ENCODE data around the gene MITD1.
"Not testable (repeated sequence)": the region's sequence is repeated elsewhere in the genome, so short reads cannot be mapped to it uniquely, and the experiment has no call there.

Gene MITD1

DNA sequence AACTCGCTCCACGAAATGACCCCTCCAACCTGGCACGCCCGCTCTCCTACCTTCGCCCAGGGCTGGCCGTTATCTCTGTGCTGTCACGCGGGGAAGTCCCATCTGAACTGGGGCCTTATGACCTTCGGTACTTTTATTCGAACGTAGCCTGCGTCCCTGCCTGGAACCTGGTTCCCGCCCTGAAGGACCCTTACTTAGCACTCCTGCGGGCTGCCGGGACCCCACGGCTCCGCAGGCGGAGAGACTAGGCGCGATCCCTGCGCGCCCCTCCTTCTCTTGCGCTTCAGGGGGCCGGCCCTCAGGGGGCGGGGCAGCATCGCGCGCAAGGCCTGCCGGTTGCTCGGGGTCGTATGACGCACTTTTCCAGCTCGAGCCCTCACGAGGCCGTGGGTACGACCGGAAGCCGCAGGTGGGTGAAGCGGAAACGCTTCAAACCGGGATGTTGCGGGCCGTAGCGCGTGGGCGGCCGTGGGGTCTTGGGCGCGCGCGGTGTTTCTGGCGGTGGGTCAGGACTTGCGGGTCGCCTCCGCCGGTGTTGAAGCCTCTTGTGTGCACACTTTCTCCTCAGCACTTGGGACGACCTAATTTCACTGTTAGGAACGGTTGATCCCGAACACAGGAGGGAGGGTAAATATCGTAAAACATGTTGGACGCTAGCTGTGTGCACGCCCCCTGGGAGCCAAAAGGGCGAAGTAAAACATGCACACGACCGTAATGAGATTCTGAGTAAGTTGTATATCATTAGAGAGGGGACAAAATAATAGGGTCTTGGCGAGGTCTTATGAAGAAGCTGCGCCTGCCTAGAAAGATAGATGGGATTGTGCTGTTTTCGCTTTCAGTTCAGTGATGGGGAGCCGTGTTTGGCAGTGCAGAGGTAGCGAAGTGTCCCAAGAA is 26.0 kb downstream of the MITD1 start, which contains the start of the genes LIPT1 and TSGA10:
LIPT1 (plus strand) TSS at position 325 of the 894 bp plus-strand sequence. CDS start 6,991 bp downstream, outside the sequence.
TSGA10 (minus strand) TSS at position 300 of the 894 bp plus-strand sequence. CDS start 45,503 bp downstream, outside the sequence.
- Histone ChIP-seq H3K27me3 (ENCODE audit: control insufficient read depth, insufficient read depth, low read length) (no peaks in the 10 kb centered on the region), H3K36me3 (ENCODE audit: control insufficient read depth, insufficient read depth, low read length) (no peaks in the 10 kb centered on the region), H3K4me1 (ENCODE audit: control insufficient read depth, insufficient read depth, low read length) (no peaks in the 10 kb centered on the region), H3K9me3 (ENCODE audit: control insufficient read depth, insufficient read depth, low read length) (no peaks in the 10 kb centered on the region), H3K27ac (ENCODE audit: low read length) (no peak within 1 kb of the TSS), H3K4me3 (ENCODE audit: low read length) (peak within 1 kb of the TSS; percentile 87)
- peak; percentile 55 for DNase-seq (ENCODE audit: low read depth, low spot score)
- WGBS (ENCODE audit: insufficient coverage, insufficient read length) = no CpG with 5 or more reads among the region's 70 CpGs

DNA sequence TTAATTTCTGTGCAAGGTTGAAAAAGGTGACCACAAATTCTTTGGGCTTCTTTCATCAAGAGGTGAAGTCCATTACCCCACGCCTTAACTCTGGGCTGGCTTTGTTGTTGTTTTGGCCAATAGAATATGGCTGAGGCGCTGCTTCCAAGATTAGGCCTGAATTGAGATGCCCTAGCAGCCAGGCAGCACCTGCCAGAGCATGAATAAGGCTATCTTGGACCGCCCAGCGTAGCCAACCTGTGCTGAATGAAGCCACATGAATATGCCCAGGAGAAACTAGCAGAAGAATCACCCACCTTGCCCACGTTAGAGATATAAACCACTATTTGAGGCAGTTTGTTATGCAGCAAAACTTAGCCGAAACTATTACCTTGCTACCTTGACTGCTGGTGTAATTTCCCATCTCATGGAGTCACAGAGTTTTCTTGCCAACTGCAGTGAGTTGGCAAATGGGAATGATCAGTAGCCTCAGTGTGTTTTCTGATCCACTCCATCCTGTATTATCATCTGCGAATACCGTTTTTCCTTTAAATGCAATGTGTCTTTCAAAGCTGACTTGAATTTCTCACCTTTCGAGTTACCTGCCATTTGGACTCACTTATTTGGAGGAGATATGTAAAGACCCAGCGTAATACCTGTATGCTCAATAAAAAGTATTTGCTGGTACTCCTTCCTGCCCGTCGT is 26.8 kb downstream of the MITD1 start:
- no peak overlapping the region for H3K27ac ChIP-seq (ENCODE audit: low read length)
- no peaks in the 10 kb centered on the region for H3K36me3 ChIP-seq (ENCODE audit: control insufficient read depth, insufficient read depth, low read length)
- peak overlapping the region; percentile 87; the same call in 1 of the 2 replicates for H3K4me3 ChIP-seq (ENCODE audit: low read length)
- DNase-seq (ENCODE audit: low read depth, low spot score) = no peak
- H3K9me3 ChIP-seq (ENCODE audit: control insufficient read depth, insufficient read depth, low read length) = no peaks in the 10 kb centered on the region
- H3K27me3 ChIP-seq (ENCODE audit: control insufficient read depth, insufficient read depth, low read length) = no peaks in the 10 kb centered on the region
- H3K4me1 ChIP-seq (ENCODE audit: control insufficient read depth, insufficient read depth, low read length) = no peaks in the 10 kb centered on the region
- WGBS (ENCODE audit: insufficient coverage, insufficient read length) = no CpG with 5 or more reads among the region's 12 CpGs

DNA sequence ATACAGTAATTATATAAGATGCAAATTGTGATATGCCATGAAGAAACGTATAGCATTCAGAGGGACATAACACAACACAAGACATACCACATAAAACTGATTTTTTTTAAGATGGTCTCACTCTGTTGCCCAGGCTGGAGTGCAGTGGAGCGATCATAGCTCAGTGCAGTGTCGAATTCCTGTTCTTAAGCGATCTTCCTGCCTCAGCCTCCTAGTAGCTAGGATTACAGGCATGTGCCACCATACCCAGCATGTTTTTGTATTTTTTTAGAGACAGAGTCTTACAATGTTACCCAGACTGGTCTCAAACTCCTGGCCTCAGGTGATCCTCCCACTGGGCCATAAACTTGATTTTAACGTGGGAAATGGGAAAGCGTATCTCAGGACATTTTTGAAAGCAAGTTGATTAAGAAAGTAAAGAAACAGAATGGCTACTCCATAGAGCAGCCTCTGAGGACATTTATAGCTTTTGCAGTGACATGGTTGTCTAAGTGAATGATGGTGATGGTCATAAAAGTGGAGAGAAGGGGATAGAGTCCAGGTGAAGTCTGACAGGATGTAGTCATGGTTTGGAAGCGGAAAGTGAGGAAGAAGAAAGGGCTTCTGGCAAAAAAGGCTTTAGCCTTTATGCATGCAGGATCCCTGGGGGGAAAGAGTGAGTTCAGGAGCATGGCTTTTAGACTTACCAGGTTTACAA is 28.5 kb downstream of the MITD1 start:
- H3K36me3 ChIP-seq (ENCODE audit: control insufficient read depth, insufficient read depth, low read length) = no peaks in the 10 kb centered on the region
- H3K27ac ChIP-seq (ENCODE audit: low read length) = no peak overlapping the region
- no peaks in the 10 kb centered on the region for H3K27me3 ChIP-seq (ENCODE audit: control insufficient read depth, insufficient read depth, low read length)
- H3K4me1 ChIP-seq (ENCODE audit: control insufficient read depth, insufficient read depth, low read length) = no peaks in the 10 kb centered on the region
- H3K9me3 ChIP-seq (ENCODE audit: control insufficient read depth, insufficient read depth, low read length) = no peaks in the 10 kb centered on the region
- no peak overlapping the region for H3K4me3 ChIP-seq (ENCODE audit: low read length)
- DNase-seq (ENCODE audit: low read depth, low spot score) = no peak
- WGBS (ENCODE audit: insufficient coverage, insufficient read length) = no CpG with 5 or more reads among the region's 7 CpGs

DNA sequence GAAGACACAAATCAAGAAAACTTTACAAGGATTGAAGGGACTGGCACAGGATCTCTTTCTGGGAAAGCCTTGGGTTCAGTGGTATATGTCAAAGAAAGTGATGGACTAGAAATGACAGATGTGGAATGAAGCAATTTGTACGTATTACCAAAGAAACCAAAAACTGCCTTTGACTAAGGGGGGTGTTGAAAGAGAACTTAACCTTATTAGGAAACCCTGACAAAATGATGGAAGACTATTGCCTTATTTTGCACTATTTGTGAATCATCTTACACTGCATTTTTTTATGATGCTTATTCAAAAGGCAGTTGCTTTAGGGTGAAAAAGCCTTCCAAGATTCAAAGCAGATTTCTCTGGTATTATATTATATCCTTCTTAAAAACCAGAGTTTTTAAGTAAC is 30.2 kb downstream of the MITD1 start:
- Histone ChIP-seq H3K9me3 (ENCODE audit: control insufficient read depth, insufficient read depth, low read length) (no peaks in the 10 kb centered on the region), H3K27ac (ENCODE audit: low read length) (no peak overlapping the region), H3K27me3 (ENCODE audit: control insufficient read depth, insufficient read depth, low read length) (no peaks in the 10 kb centered on the region), H3K4me3 (ENCODE audit: low read length) (no peak overlapping the region), H3K36me3 (ENCODE audit: control insufficient read depth, insufficient read depth, low read length) (no peaks in the 10 kb centered on the region), H3K4me1 (ENCODE audit: control insufficient read depth, insufficient read depth, low read length) (no peaks in the 10 kb centered on the region)
- no CpG with 5 or more reads among the region's 1 CpG for WGBS (ENCODE audit: insufficient coverage, insufficient read length)
- DNase-seq (ENCODE audit: low read depth, low spot score) = no peak

DNA sequence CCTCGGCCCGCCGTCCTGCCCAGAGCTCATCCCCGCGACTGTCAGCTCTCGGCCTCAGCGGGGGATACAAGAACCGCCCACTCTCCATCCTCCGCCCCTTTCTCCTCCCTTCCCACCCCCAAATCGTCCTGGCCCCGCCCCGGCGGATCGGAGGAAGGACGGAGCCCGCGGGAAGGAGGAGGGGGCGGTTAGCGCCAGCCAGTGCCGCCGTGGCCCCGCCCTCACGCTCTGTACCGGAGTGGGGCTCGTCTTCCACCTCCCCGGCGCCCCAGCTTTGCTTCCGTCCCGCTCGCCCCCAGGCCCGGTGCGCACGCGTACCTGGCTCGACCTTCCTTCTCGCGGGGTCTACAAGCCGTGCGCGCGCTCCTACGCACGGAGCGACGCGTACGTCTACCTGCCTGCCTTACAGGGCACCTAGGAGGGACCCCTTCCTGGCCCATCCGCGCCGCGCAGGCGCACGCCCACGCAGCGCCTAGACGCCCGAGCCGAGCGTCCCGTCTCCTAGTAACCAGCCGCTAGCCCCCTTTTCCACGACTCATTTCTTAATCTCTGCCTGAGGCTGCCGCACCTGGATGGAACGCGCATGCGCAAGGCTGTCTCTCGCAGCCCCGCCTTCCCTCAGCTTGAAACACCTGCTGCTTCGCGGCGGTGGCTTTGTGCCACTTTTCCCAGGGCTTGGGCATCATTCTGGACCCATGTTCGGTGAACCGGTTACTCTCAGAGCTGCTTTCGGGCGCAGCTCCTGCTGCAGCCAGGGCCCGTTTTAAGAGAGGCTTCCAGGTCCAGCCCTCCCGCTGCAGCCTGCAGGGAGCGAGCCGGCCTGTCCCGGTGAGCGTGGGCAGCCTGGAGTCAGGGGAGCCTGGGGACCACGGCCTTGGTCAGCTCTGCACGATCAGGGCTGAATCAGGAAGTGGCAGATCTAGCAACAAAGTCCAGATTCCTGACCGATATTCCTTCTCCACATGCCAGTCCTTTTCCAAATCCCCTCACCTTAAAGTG is 39.4 kb downstream of the MITD1 start, which contains the start of gene C2orf15:
C2orf15 (plus strand) TSS at position 598 of the 999 bp plus-strand sequence. CDS start 8,852 bp downstream, outside the sequence.
- no CpG with 5 or more reads among the region's 84 CpGs for WGBS (ENCODE audit: insufficient coverage, insufficient read length)
- peak; percentile 75 for DNase-seq (ENCODE audit: low read depth, low spot score)
- Histone ChIP-seq H3K27me3 (ENCODE audit: control insufficient read depth, insufficient read depth, low read length) (no peaks in the 10 kb centered on the region), H3K36me3 (ENCODE audit: control insufficient read depth, insufficient read depth, low read length) (no peaks in the 10 kb centered on the region), H3K9me3 (ENCODE audit: control insufficient read depth, insufficient read depth, low read length) (no peaks in the 10 kb centered on the region), H3K4me3 (ENCODE audit: low read length) (peak within 1 kb of the TSS; percentile 44; the same call in 1 of the 2 replicates), H3K27ac (ENCODE audit: low read length) (no peak within 1 kb of the TSS), H3K4me1 (ENCODE audit: control insufficient read depth, insufficient read depth, low read length) (no peaks in the 10 kb centered on the region)

DNA sequence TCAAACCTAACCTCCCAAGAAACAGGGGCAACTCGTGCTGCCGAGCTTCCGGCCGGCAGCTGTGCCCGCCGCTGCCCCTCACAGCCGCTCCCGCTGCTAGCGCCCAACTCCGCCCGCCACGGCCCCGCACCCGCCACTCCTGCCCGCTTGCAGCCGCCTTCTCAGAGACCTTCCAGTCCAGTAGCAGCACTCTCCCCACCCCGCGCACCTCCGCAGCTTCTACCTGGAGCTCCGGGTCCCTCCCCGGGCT is 40.1 kb downstream of the MITD1 start:
- Histone ChIP-seq H3K4me3 (ENCODE audit: low read length) (peak overlapping the region; percentile 44; the same call in 1 of the 2 replicates), H3K4me1 (ENCODE audit: control insufficient read depth, insufficient read depth, low read length) (no peaks in the 10 kb centered on the region), H3K36me3 (ENCODE audit: control insufficient read depth, insufficient read depth, low read length) (no peaks in the 10 kb centered on the region), H3K27ac (ENCODE audit: low read length) (no peak overlapping the region), H3K27me3 (ENCODE audit: control insufficient read depth, insufficient read depth, low read length) (no peaks in the 10 kb centered on the region), H3K9me3 (ENCODE audit: control insufficient read depth, insufficient read depth, low read length) (no peaks in the 10 kb centered on the region)
- no peak for DNase-seq (ENCODE audit: low read depth, low spot score)
- no CpG with 5 or more reads among the region's 21 CpGs for whole genome bisulfite sequencing (ENCODE audit: insufficient coverage, insufficient read length)

DNA sequence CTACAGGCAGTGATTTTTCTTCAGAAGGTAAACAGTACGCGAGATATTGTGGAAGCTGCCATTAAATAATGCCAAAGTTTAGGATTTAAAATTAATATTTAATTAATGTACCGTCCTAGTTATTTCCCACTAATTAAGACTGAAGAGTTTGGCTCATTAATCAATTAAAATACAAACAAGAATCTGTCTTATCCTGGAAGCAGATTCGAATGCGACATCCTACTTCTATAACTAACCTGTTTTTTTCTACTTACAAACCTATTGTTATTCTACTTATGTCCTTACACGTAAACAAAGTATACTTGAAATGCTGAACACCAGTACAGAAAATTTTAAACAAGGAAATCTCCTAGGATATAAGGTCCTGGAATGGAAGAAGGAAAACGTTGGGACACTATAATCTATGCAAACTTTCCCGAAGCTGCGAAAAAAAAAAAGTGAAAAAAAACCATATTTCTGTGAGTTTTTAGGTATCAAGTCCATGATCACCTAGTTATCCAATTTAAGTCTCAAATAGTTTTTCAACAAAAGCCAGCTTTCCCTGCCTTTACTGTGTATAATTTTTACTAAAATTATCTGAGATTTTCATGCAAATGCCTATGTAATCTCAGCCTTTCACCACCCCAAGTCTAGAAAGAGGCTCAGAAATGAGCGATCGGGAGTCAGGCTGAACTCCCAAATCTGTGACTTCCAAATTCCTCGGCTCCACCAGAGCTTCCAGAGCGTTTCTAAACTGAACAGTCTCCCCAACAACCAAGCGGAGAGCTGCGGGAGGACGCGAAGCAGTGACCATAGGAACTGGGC is 40.6 kb downstream of the MITD1 start:
- Histone ChIP-seq H3K27me3 (ENCODE audit: control insufficient read depth, insufficient read depth, low read length) (no peaks in the 10 kb centered on the region), H3K36me3 (ENCODE audit: control insufficient read depth, insufficient read depth, low read length) (no peaks in the 10 kb centered on the region), H3K27ac (ENCODE audit: low read length) (no peak overlapping the region), H3K4me3 (ENCODE audit: low read length) (peak overlapping the region; percentile 44; the same call in 1 of the 2 replicates), H3K4me1 (ENCODE audit: control insufficient read depth, insufficient read depth, low read length) (no peaks in the 10 kb centered on the region), H3K9me3 (ENCODE audit: control insufficient read depth, insufficient read depth, low read length) (no peaks in the 10 kb centered on the region)
- DNase-seq (ENCODE audit: low read depth, low spot score) = no peak
- no CpG with 5 or more reads among the region's 17 CpGs for WGBS (ENCODE audit: insufficient coverage, insufficient read length)

DNA sequence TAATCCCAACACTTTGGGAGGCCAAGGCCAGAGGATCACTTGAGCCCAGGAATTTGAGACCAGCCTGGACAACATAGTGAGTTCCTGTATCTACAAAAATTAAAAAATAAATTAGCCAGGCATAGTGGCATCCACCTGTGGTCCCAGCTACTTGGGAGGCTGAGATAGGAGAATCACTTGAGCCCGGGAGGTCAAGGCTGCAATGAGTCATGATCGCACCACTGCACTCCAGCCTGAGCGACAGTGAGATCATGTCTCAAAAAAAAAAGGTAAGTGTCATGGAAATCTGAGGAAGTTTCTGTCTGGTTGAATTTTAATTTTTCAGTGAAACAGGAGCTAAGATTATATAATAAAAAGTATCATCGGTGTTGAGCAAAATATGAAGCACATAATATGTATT is 41.9 kb downstream of the MITD1 start:
- Histone ChIP-seq H3K27ac (ENCODE audit: low read length) (no peak overlapping the region), H3K4me3 (ENCODE audit: low read length) (no peak overlapping the region), H3K36me3 (ENCODE audit: control insufficient read depth, insufficient read depth, low read length) (no peaks in the 10 kb centered on the region), H3K27me3 (ENCODE audit: control insufficient read depth, insufficient read depth, low read length) (no peaks in the 10 kb centered on the region), H3K9me3 (ENCODE audit: control insufficient read depth, insufficient read depth, low read length) (no peaks in the 10 kb centered on the region), H3K4me1 (ENCODE audit: control insufficient read depth, insufficient read depth, low read length) (no peaks in the 10 kb centered on the region)
- DNase-seq (ENCODE audit: low read depth, low spot score) = no peak
- no CpG with 5 or more reads among the region's 4 CpGs for WGBS (ENCODE audit: insufficient coverage, insufficient read length)

DNA sequence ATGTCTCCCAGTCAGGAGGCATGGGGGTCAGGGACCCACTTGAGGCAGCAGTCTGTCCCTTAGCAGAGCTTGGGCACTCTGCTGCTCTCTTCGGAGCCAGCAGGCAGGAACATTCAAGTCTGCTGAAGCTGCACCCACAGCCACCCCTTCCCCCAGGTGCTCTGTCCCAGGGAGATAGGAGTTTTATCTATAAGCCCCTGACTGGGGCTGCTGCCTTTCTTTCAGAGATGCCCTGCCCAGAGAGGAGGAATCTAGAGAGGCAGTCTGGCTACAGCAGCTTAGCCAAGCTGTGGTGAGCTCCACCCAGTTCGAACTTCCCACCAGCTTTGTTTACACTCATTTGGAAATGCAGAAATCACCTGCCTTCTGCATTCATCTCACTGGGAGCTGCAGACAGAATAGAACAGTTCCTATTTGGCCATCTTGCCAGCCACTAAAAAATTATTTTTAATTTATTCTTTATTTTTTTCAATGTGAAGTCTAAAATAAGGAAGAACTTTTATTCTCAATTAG is 45.8 kb downstream of the MITD1 start:
- not testable (repeated sequence) for DNase-seq (ENCODE audit: low read depth, low spot score); H3K27me3 ChIP-seq (ENCODE audit: control insufficient read depth, insufficient read depth, low read length); H3K27ac ChIP-seq (ENCODE audit: low read length); H3K36me3 ChIP-seq (ENCODE audit: control insufficient read depth, insufficient read depth, low read length); H3K4me3 ChIP-seq (ENCODE audit: low read length); H3K9me3 ChIP-seq (ENCODE audit: control insufficient read depth, insufficient read depth, low read length); H3K4me1 ChIP-seq (ENCODE audit: control insufficient read depth, insufficient read depth, low read length)
- WGBS (ENCODE audit: insufficient coverage, insufficient read length) = no CpG with 5 or more reads among the region's 2 CpGs
